Hematopoietic multipotent progenitor cell treated with erythropoietin and hydrocortisone succinate and interleukin-3 and kit ligand, for 8 days (in vitro differentiated cells): Measurements from ENCODE around the gene SLC25A34.
"Not testable (repeated sequence)": the region's sequence is repeated elsewhere in the genome, so short reads cannot be mapped to it uniquely, and the experiment has no call there.

ENCODE experiments used
- DNase-seq: peaks from one replicate; pipeline ENCODE4 v3.0.0-alpha.2; 2015

The SLC25A34 gene

DNA sequence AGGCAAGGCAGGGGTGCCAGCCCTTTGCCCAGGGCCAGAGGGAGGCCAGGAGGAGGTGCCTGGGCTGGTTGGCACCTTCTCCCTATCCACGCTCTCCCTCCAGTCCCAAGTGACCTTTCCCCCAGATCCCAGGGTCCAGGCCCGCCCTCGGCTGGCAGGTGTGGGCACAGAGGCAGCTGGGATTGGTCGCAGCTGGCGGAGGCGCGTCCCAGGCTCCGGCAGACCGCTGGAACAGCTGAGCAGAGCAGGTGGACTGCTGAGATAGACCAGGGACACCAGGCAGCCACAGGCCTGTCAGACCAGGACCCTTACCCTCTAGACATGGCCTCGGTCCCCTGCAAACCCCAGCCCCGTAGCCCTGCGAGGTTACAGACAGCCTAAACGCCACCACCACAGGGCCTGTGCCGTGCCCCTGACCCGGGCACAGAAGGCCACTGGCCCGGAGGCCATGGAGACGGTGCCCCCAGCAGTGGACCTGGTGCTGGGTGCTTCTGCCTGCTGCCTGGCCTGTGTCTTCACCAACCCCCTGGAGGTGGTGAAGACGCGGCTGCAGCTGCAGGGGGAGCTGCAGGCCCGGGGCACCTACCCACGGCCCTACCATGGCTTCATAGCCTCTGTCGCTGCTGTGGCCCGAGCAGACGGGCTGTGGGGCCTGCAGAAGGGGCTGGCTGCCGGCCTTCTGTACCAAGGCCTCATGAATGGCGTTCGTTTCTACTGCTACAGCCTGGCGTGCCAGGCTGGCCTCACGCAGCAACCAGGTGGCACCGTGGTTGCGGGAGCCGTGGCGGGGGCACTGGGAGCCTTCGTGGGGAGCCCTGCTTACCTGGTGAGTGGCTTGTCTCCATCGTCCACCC is at the start of gene SLC25A34:
Gene SLC25A34 (plus strand): TSS at position 221 of the 854 bp plus-strand sequence. CDS start 228 bp downstream, at position 449.
- DNase-seq = no peak

GRCh38 chr1:15687446-15687845 is 48.6 kb upstream of the SLC25A34 start:
- no peak for DNase-seq

DNA sequence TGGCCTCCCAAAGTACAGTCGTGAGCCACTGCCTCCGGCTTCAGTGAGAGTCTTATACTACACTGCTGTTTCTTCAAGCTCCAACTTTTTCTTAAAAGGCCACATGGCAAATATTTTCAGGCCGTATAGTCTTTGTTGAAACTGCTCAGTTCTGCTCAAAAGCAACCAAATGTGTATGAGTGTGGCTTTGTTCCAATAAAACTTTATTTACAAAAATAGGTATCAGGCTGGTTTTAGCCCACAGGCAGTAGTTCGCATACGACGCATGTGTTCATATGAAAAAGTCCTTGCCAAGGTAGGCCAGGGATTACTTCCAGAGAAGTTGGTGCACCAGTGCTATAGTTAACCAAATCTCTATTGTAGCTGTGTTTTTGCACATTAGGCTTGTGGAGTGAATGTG is 45.7 kb upstream of the SLC25A34 start:
- no peak for DNase-seq

GRCh38 chr1:15691434-15692032 is 44.5 kb upstream of the SLC25A34 start:
- no peak for DNase-seq

DNA sequence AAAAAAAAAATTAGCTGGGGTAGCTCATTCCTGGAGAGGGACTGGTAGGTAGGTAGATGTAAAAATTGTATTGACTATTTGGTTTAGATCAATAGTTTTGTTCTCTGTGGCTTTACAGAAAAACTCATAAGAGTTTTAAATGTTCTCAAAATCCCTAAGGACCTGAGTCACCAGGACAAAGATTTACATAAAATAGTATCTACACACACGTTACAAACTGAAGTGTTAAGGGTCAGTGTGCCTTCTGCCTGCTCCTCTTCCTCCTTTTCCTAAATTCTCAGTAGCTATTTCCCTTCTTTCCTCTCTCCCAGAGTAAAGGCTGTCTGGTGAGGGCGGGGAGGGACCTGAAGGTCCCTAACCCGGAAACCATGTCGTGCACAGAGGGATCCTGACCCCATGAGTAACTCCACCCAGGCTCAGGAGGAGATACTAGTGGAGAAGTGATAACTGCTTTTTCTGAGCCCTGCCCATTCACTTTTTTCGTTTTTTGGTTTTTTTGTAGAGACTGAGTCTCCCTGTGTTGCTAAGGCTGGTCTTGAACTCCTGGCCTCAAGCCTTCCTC is 43.9 kb upstream of the SLC25A34 start:
- peak; percentile 69 for DNase-seq

GRCh38 chr1:15693371-15693770 is 42.7 kb upstream of the SLC25A34 start:
- DNase-seq = no peak

- DNase-seq = no peak
Observed at GRCh38 chr1:15696956-15697521, 39.0 kb upstream of the SLC25A34 start.

DNA sequence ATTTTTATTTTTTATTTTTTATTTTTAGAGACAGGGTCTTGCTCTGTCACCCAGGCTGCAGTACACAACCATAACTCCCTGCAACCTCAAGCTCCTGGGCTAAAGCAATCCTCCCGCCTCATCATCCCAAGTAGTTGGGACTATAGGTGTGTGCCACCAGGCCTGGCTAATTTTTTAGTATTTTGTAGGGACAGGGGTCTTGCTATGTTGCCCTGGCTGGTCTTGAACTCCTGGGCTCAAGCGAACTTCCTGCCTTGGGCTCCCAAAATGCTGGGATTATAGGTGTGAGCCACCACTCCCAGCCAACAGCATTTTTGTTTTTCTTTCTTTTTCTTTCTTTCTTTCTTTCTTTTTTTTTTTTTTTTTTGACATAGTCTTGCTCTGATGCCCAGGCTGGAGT is 37.9 kb upstream of the SLC25A34 start:
- DNase-seq = no peak

DNA sequence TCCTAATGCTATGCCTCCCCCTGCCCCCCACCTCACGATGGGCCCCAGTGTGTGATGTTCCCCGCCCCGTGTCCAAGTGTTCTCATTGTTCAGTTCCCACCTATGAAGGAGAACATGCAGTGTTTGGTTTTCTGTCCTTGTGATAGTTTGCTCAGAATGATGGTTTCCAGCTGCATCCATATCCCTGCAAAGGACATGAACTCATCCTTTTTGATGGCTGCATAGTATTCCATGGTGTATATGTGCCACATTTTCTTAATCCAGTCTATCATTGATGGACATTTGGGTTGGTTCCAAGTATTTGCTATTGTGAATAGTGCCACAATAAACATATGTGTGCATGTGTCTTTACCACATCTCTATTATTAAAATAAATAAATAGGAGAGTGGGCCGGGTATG is 36.7 kb upstream of the SLC25A34 start:
- DNase-seq = not testable (repeated sequence)

- no peak for DNase-seq
Observed at GRCh38 chr1:15700508-15700907, 35.5 kb upstream of the SLC25A34 start.

GRCh38 chr1:15701784-15702183 is 34.3 kb upstream of the SLC25A34 start:
- DNase-seq = no peak

DNA sequence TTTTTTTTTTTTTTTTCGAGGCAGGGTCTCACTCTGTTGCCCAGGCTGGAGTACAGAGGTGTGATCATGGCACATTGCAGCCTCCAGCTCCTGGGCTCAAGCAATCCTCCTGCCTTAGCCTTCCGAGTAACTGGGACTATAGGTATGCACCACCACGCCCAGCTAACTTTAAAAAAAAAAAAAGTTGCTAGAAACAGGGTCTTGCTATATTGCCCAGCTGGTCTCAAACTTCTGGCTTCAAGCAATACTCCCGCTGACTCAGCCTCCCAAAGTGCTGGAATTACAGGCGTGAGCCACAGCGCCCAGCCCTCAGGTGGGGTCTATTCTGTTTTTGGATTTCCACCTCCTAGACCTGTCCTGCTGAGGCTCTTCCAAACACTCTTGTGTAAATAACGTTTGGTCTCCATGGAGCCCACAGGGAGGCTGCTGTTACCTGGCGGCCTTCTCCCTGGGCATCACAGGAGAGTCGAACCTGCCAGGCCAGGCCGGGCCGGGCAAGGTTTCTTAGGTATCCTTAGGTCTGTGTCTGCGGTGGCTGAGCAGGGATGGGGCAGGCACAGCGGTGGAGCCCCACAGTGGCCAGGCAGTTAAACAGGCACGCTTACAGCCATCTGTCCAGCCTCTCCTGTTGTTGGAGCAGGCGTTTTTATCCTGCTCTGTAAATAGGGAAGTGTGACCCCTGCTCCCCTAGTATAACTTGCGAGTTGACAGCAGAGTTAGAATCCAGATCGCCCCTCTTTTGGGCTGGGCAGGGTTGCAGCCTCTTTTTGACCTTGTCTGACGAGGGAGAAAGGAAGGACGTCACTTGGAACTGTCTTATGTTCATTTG is 33.1 kb upstream of the SLC25A34 start:
- no peak for DNase-seq

DNA sequence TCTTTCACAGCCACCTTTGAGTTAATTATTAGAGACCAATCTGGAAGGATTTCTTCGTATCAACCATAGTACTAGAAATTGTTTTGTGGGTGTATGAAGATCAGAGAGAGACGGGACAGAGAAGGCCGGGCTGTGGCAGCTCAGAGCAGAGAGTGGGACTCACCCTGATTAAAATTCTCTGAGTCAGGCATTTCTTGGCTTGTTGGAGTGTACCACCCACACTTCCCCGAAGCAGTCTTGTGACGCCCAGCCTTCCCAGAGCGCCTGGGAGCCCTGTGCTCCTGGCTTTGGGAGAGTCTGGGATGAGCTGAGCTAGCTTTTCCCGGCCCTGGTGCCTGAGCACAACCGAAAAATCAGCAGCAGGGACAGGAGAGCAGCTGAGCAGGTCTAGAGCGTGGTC is 32.5 kb upstream of the SLC25A34 start:
- DNase-seq = no peak

DNA sequence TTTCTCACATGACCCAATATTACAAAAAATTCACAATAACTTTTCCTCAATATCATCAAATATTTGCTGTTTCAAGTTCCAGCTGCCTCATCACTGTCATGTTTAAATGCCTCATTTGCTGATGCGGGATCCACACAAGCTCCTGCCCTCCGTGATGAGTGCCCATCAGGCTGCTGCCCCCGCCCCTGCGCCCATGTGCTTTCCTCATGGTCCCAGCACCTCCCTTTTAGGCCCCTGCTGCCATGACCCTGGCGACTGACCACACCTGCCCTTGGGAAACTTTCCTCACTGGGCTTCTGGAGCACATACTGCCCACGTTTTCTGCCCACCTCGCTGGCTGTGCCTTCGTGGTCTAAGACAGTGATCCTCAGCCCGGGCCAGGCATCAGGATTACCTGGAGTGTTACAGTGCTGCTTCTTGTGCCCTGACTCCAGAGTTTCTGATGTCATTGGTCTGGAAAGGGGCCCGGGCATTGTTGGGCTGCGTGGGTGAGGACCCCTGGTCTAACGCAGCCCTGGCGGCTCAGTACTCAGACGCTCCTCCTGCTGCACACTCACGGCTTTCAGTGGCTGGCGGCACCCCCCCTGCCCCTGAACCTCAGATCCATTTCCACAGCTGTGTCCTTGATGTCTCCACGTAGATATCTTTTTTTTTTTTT is 31.4 kb upstream of the SLC25A34 start:
- DNase-seq = no peak

DNA sequence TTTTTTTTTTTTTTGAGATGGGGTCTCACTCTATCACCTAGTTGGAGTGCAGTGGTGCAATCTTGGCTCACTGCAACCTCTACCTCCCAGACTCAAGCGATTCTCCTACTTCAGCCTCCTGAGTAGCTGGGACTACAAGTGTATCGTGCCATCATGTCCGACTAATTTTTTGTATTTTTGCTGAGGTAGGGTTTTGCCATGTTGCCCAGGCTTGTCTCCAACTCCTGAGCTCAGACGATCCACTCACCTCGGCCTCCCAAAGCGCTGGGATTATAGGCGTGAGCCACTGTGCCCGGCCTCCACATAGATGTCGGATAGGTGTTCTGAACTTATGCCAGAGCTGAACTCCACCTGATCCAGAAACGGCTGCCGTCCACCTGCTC is 30.9 kb upstream of the SLC25A34 start:
- DNase-seq = no peak

GRCh38 chr1:15706751-15707150 is 29.3 kb upstream of the SLC25A34 start:
- DNase-seq = no peak

DNA sequence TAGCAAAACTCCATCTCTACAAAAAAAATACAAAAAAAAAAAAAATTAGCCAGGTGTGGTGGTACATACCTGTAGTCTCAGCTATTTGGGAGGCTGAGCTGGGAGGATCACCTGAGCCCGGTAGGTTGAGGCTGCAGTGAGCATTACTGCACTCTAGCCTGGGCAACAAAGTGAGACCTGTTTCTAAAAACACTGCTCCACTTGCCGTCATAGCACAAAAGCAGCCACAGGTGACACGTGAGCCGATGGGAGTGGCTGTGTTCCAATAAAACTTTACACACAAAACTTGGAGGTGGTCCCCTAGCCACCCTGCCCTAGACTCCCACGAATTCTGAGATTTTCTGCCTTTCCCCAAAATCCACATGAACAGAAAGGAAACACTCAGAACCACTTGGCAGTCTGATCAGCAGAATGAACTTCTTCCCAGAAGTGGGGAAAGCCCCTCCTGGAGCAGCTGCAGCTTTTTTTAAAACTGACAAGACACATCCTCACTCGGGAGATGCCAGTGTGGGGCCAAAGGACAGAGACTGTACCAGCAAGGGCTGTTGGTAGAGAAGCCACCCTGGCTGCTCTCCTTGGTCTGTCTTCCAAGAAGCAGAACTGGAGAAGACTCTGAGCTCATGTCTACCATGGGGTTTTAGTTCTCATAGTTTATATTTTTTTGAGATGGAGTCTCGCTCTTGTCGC is 28.7 kb upstream of the SLC25A34 start:
- no peak for DNase-seq

DNA sequence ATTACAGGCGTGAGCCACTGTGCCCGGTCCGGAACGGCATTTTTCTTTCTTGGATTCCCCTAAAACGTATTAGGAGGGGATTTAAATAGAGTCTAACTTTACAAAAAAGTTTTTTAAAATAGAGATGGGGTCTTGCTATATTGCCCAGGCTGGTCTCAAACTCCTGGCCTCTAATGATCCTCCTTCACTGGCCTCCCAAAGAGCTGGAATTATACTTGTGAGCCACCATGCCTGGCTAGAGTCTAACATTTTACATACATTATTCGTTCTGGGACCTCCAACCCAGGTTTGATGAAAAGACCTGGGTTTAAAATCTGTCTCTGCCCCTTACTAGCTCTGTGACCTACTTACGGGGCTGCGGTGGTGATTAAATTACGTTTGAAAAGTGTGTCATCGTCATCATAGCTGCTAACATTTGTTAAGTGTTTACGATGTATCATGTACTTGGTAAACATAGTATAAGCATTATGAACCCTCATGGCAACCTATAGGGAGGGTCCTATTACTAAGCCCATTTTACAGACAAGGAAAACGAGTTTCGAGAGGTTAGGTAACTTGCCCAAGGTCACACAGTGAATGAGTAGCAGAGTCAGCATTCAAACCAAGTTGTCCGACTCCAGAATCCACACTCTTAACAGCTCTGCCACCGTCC is 27.4 kb upstream of the SLC25A34 start:
- DNase-seq = no peak

- no peak for DNase-seq
Observed at GRCh38 chr1:15709226-15709625, 26.8 kb upstream of the SLC25A34 start.

- DNase-seq = no peak
Observed at GRCh38 chr1:15712168-15712567, 23.9 kb upstream of the SLC25A34 start.
